ENCODE data around the gene HOXB8. TPM values are rescaled to one million over a fixed set of nuclear protein-coding genes. Genes with fewer than 3 reads are reported as not detected.

The HOXB8 gene
- total RNA-seq, 1 donor from 2014 or later, result 0.21 TPM

- TF ChIP-seq CTCF (IDR thresholded peaks at IDR 0.05), result no peak
- Histone ChIP-seq H3K4me1 (peaks cover 21% of the 10 kb centered on the region), H3K36me3 (no peaks in the 10 kb centered on the region), H3K4me3 (peak overlapping the region; percentile 62), H3K27me3 (ENCODE audit: low read depth) (peaks cover 83% of the 10 kb centered on the region), H3K9me3 (no peaks in the 10 kb centered on the region), H3K27ac (peak overlapping the region; percentile 92)
- DNase-seq (no peak), ATAC-seq (peak in 1 of 2 donors; percentile 18)
- intact Hi-C loops (cut with DNase I), result no loop called here
These were observed 38.4 kb downstream of the HOXB8 start for GRCh38 chr17:48576479-48577309.

GRCh38 chr17:48575673-48576478 is 39.2 kb downstream of the HOXB8 start:
- H3K27ac ChIP-seq, result peak overlapping the region; percentile 92
- H3K4me1 ChIP-seq, result peaks cover 21% of the 10 kb centered on the region
- DNase-seq, result no peak
- no peak for TF ChIP-seq CTCF (IDR thresholded peaks at IDR 0.05)
- H3K36me3 ChIP-seq, result no peaks in the 10 kb centered on the region
- no peaks in the 10 kb centered on the region for H3K9me3 ChIP-seq
- peak overlapping the region; percentile 62 for H3K4me3 ChIP-seq
- no peak for ATAC-seq
- peaks cover 81% of the 10 kb centered on the region for H3K27me3 ChIP-seq (ENCODE audit: low read depth)
- intact Hi-C loops (cut with DNase I), result no loop called here

- peaks cover 21% of the 10 kb centered on the region for H3K4me1 ChIP-seq
- no peaks in the 10 kb centered on the region for H3K36me3 ChIP-seq
- intact Hi-C loops (cut with DNase I), result no loop called here
- ATAC-seq, result no peak
- H3K4me3 ChIP-seq, result peak overlapping the region; percentile 62
- no peaks in the 10 kb centered on the region for H3K9me3 ChIP-seq
- DNase-seq, result no peak
- peak overlapping the region; percentile 92 for H3K27ac ChIP-seq
- TF ChIP-seq CTCF (IDR thresholded peaks at IDR 0.05), result no peak
- H3K27me3 ChIP-seq (ENCODE audit: low read depth), result peaks cover 81% of the 10 kb centered on the region
These were observed 40.0 kb downstream of the HOXB8 start for GRCh38 chr17:48575066-48575582.

GRCh38 chr17:48574505-48575065 is 40.5 kb downstream of the HOXB8 start:
- H3K4me3 ChIP-seq, result peak overlapping the region; percentile 62
- H3K27me3 ChIP-seq (ENCODE audit: low read depth), result peaks cover 81% of the 10 kb centered on the region
- H3K36me3 ChIP-seq, result no peaks in the 10 kb centered on the region
- ATAC-seq, result no peak
- DNase-seq, result no peak
- H3K9me3 ChIP-seq, result no peaks in the 10 kb centered on the region
- peaks cover 21% of the 10 kb centered on the region for H3K4me1 ChIP-seq
- intact Hi-C loops (cut with DNase I), result no loop called here
- no peak for TF ChIP-seq CTCF (IDR thresholded peaks at IDR 0.05)
- peak overlapping the region; percentile 92 for H3K27ac ChIP-seq

- intact Hi-C loops (cut with DNase I), result no loop called here
- DNase-seq (no peak), ATAC-seq (no peak)
- Histone ChIP-seq H3K27me3 (ENCODE audit: low read depth) (peaks cover 86% of the 10 kb centered on the region), H3K36me3 (no peaks in the 10 kb centered on the region), H3K4me3 (peak overlapping the region; percentile 30), H3K27ac (peak overlapping the region; percentile 92), H3K9me3 (no peaks in the 10 kb centered on the region), H3K4me1 (peaks cover 25% of the 10 kb centered on the region)
- no peak for TF ChIP-seq CTCF (IDR thresholded peaks at IDR 0.05)
These were observed 43.2 kb downstream of the HOXB8 start for GRCh38 chr17:48571826-48572417.
